ENCODE measurements around the gene PARM1. TPM values are rescaled to one million over a fixed set of nuclear protein-coding genes. Genes with fewer than 3 reads are reported as not detected.

Gene PARM1
- total and polyA plus RNA-seq, 2 experiments from 2014 or later = 0.14 TPM; not detected in 1

- no peaks in the 10 kb centered on the region for H3K9me3 ChIP-seq (ENCODE audit: low read depth)
- no peaks in the 10 kb centered on the region for H3K4me1 ChIP-seq (ENCODE audit: insufficient read depth)
- in situ Hi-C loops (cut with MboI) = no loop called here
Measured at GRCh38 chr4:75025431-75025830, 92.5 kb downstream of the PARM1 start.

GRCh38 chr4:75028196-75028854, 95.4 kb downstream of the PARM1 start:
- Histone ChIP-seq H3K4me2 (ENCODE audit: unreplicated experiment) (no peak overlapping the region), H3K9me2 (ENCODE audit: insufficient read depth) (no peaks in the 10 kb centered on the region), H3K4me3 (no peak overlapping the region), H4K20me1 (ENCODE audit: insufficient read depth) (no peaks in the 10 kb centered on the region), H3K27me3 (replicated peaks; ENCODE audit: insufficient read depth) (no peaks in the 10 kb centered on the region), H3K79me2 (ENCODE audit: insufficient read depth) (no peaks in the 10 kb centered on the region), H3K4me1 (ENCODE audit: insufficient read depth) (no peaks in the 10 kb centered on the region), H3K27ac (no peak overlapping the region), H3K9me3 (ENCODE audit: low read depth) (no peaks in the 10 kb centered on the region), H3K9ac (no peak overlapping the region), H3F3A (ENCODE audit: insufficient read depth) (no peaks in the 10 kb centered on the region), H3K36me3 (ENCODE audit: low read depth) (no peaks in the 10 kb centered on the region), H2AFZ (no peak overlapping the region)
- WGBS, 2 experiments (ENCODE audit: low coverage in 1 of 2, low lambda C conversion rate in 2 of 2, missing lambda C conversion rate in 2 of 2) = 25 to 27% methylated on average over 6 of the region's 6 CpGs
- TF ChIP-seq EZH2 (IDR thresholded peaks at IDR 0.05; ENCODE audit: insufficient read depth, poor library complexity, severe bottlenecking) = no peak
- TF ChIP-seq EZH2phosphoT487 (IDR thresholded peaks at IDR 0.05; ENCODE audit: insufficient read depth, low read depth) = no peak
- in situ Hi-C loops (cut with MboI) = no loop called here
- no peak for DNase-seq

More at GRCh38 chr4:75025431-75025830, 92.5 kb downstream of the PARM1 start:
- Histone ChIP-seq H3K4me3 (no peak overlapping the region), H2AFZ (no peak overlapping the region), H3F3A (ENCODE audit: insufficient read depth) (no peaks in the 10 kb centered on the region), H3K79me2 (ENCODE audit: insufficient read depth) (no peaks in the 10 kb centered on the region), H3K36me3 (ENCODE audit: low read depth) (no peaks in the 10 kb centered on the region), H3K9ac (no peak overlapping the region), H3K9me2 (ENCODE audit: insufficient read depth) (no peaks in the 10 kb centered on the region), H4K20me1 (ENCODE audit: insufficient read depth) (no peaks in the 10 kb centered on the region), H3K4me2 (ENCODE audit: unreplicated experiment) (no peak overlapping the region), H3K27ac (no peak overlapping the region), H3K27me3 (replicated peaks; ENCODE audit: insufficient read depth) (no peaks in the 10 kb centered on the region)
- DNase-seq = no peak
- TF ChIP-seq EZH2 (IDR thresholded peaks at IDR 0.05; ENCODE audit: insufficient read depth, poor library complexity, severe bottlenecking) (no peak), EZH2phosphoT487 (IDR thresholded peaks at IDR 0.05; ENCODE audit: insufficient read depth, low read depth) (no peak)
- 3% methylated on average over 5 of the region's 5 CpGs for WGBS, 2 experiments (ENCODE audit: low coverage in 1 of 2, low lambda C conversion rate in 2 of 2, missing lambda C conversion rate in 2 of 2)

GRCh38 chr4:75030028-75030427, 97.1 kb downstream of the PARM1 start:
- Histone ChIP-seq H3K4me3 (no peak overlapping the region), H2AFZ (no peak overlapping the region), H3K9me3 (ENCODE audit: low read depth) (no peaks in the 10 kb centered on the region), H3K4me1 (ENCODE audit: insufficient read depth) (no peaks in the 10 kb centered on the region), H3K36me3 (ENCODE audit: low read depth) (no peaks in the 10 kb centered on the region), H4K20me1 (ENCODE audit: insufficient read depth) (no peaks in the 10 kb centered on the region), H3K27ac (no peak overlapping the region), H3K9ac (no peak overlapping the region), H3K27me3 (replicated peaks; ENCODE audit: insufficient read depth) (no peaks in the 10 kb centered on the region), H3K79me2 (ENCODE audit: insufficient read depth) (no peaks in the 10 kb centered on the region), H3K9me2 (ENCODE audit: insufficient read depth) (no peaks in the 10 kb centered on the region), H3K4me2 (ENCODE audit: unreplicated experiment) (no peak overlapping the region), H3F3A (ENCODE audit: insufficient read depth) (no peaks in the 10 kb centered on the region)
- DNase-seq = no peak
- TF ChIP-seq EZH2 (IDR thresholded peaks at IDR 0.05; ENCODE audit: insufficient read depth, poor library complexity, severe bottlenecking) (no peak), EZH2phosphoT487 (IDR thresholded peaks at IDR 0.05; ENCODE audit: insufficient read depth, low read depth) (no peak)
- in situ Hi-C loops (cut with MboI) = no loop called here
- 4 to 5% methylated on average over 1 of the region's 1 CpG for whole genome bisulfite sequencing, 2 experiments (ENCODE audit: low coverage in 1 of 2, low lambda C conversion rate in 2 of 2, missing lambda C conversion rate in 2 of 2)

- Histone ChIP-seq H4K20me1 (ENCODE audit: insufficient read depth) (no peaks in the 10 kb centered on the region), H3K4me2 (ENCODE audit: unreplicated experiment) (no peak overlapping the region), H3K9me3 (ENCODE audit: low read depth) (no peaks in the 10 kb centered on the region), H3K4me3 (no peak overlapping the region), H3K27ac (no peak overlapping the region), H3K36me3 (ENCODE audit: low read depth) (no peaks in the 10 kb centered on the region), H2AFZ (no peak overlapping the region), H3K79me2 (ENCODE audit: insufficient read depth) (no peaks in the 10 kb centered on the region), H3K27me3 (replicated peaks; ENCODE audit: insufficient read depth) (no peaks in the 10 kb centered on the region), H3F3A (ENCODE audit: insufficient read depth) (no peaks in the 10 kb centered on the region), H3K9me2 (ENCODE audit: insufficient read depth) (no peaks in the 10 kb centered on the region), H3K9ac (no peak overlapping the region), H3K4me1 (ENCODE audit: insufficient read depth) (no peaks in the 10 kb centered on the region)
- WGBS, 2 experiments (ENCODE audit: low coverage in 1 of 2, low lambda C conversion rate in 2 of 2, missing lambda C conversion rate in 2 of 2) = 17 to 33% methylated on average over 3 of the region's 3 CpGs
- in situ Hi-C loops (cut with MboI) = no loop called here
- TF ChIP-seq EZH2 (IDR thresholded peaks at IDR 0.05; ENCODE audit: insufficient read depth, poor library complexity, severe bottlenecking) (no peak), EZH2phosphoT487 (IDR thresholded peaks at IDR 0.05; ENCODE audit: insufficient read depth, low read depth) (no peak)
- no peak for DNase-seq
Measured at GRCh38 chr4:75030649-75031235, 97.8 kb downstream of the PARM1 start.
